Endothelial cell of umbilical vein (primary cell): ENCODE data around the gene RBM44. TPM values are rescaled to one million over a fixed set of nuclear protein-coding genes. Genes with fewer than 3 reads are reported as not detected.

ENCODE experiments used
- BruUV-seq: library from RNA; stranded (reverse); fragments of 400-500 nt; replicated peaks from 2 replicates; lab custom pipeline; 2021; lab: Mats Ljungman, UMichigan
- CTCF ChIA-PET: fragments of 300-600, 350-600 bp; sonication (Branson Sonifier 250); formaldehyde crosslinking; loops from one replicate; lab custom pipeline; 2021; ENCODE audit warnings: antibody characterized with exemption, inconsistent platforms; lab: Charles Lee
- POLR2A ChIA-PET: fragments of 300-600, 350-600 bp; sonication (Branson Sonifier 250); formaldehyde crosslinking; loops from one replicate; lab custom pipeline; 2021; ENCODE audit warnings: antibody characterized with exemption, inconsistent platforms; lab: Charles Lee
- DNase-seq: peaks from one replicate; pipeline ENCODE4 v3.0.0-alpha.2; 2011; ENCODE audit warnings: low read depth, low spot score
- FAIRE-seq: peaks from 2 replicates; lab custom pipeline; 2011; peaks lifted over from hg19 to GRCh38; lab: Jason Lieb, UNC
- H2AFZ ChIP-seq: 2 replicates; pipeline ENCODE4 v1.6.0; 2012; ENCODE audit warnings: low read depth, low read length, control low read depth, inconsistent platforms
- H3K27ac ChIP-seq: 2 replicates; pipeline ENCODE4 v1.5.1; 2011; ENCODE audit warnings: low read depth, mild to moderate bottlenecking, control low read depth, low read length, moderate library complexity; ENCODE audit not compliant: insufficient read depth
- H3K27me3 ChIP-seq, 2 experiments: 2 replicates each; pipeline versions ENCODE4 v1.6.0 to v1.6.1; 2011; ENCODE audit warnings: low read length in 2 of 2, mixed read lengths in 1 of 2; ENCODE audit not compliant: control insufficient read depth in 2 of 2, insufficient read depth in 2 of 2
- H3K36me3 ChIP-seq, 2 experiments: 2 replicates in 1 of 2; 3 replicates in 1 of 2; pipeline ENCODE4 v1.5.1; 2011; ENCODE audit warnings: low read length in 2 of 2, mild to moderate bottlenecking in 1 of 2, moderate library complexity in 1 of 2; ENCODE audit not compliant: control insufficient read depth in 2 of 2, insufficient read depth in 2 of 2; ENCODE audit errors: extremely low read depth in 1 of 2
- H3K4me1 ChIP-seq: 3 replicates; pipeline ENCODE4 v1.5.1; 2011; ENCODE audit warnings: mild to moderate bottlenecking, low read length; ENCODE audit not compliant: control insufficient read depth, insufficient read depth; ENCODE audit errors: extremely low read depth
- H3K4me2 ChIP-seq: 2 replicates; pipeline ENCODE4 v1.6.1; 2011; ENCODE audit warnings: low read length, control low read depth, mixed read lengths; ENCODE audit not compliant: insufficient read depth
- H3K4me3 ChIP-seq, 3 experiments: fragments of 200-600 bp in 1 of 3; sonication (generic), shearing (Covaris generic) in 1 of 3; replicated peaks in 1 of 3; 2 replicates each; pipeline ENCODE4 v1.5.1; 2011 to 2016; ENCODE audit warnings: control low read depth in 3 of 3, low read length in 3 of 3, mild to moderate bottlenecking in 2 of 3, inconsistent platforms in 1 of 3, low read depth in 1 of 3, moderate library complexity in 1 of 3; ENCODE audit not compliant: insufficient read depth in 1 of 3
- H3K79me2 ChIP-seq: 2 replicates; pipeline ENCODE4 v1.6.0; 2012; ENCODE audit warnings: low read length, inconsistent platforms; ENCODE audit not compliant: control insufficient read depth, insufficient read depth
- H3K9ac ChIP-seq: replicated peaks from 2 replicates; pipeline ENCODE3; 2011; ENCODE audit warnings: low read length, control low read depth; ENCODE audit not compliant: insufficient read depth; ENCODE audit errors: extremely low read depth
- H3K9me1 ChIP-seq: replicated peaks from 3 replicates; pipeline ENCODE4 v1.6.0; 2011; ENCODE audit warnings: mild to moderate bottlenecking, low read length; ENCODE audit not compliant: control insufficient read depth, insufficient read depth; ENCODE audit errors: extremely low read depth
- H3K9me3 ChIP-seq: replicated peaks from 2 replicates; pipeline ENCODE4 v1.5.1; 2012; ENCODE audit warnings: low read length, inconsistent platforms; ENCODE audit not compliant: control insufficient read depth, insufficient read depth
- H4K20me1 ChIP-seq: replicated peaks from 2 replicates; pipeline ENCODE3; 2011; ENCODE audit warnings: mild to moderate bottlenecking, low read length; ENCODE audit not compliant: control insufficient read depth, insufficient read depth; ENCODE audit errors: extremely low read depth
- CTCF ChIP-seq, 2 donors: IDR thresholded peaks; 1 replicate in 1 of 2; 2 replicates in 1 of 2; pipeline ENCODE4 v1.5.1; 2011; ENCODE audit warnings: low read length in 2 of 2, mild to moderate bottlenecking in 2 of 2, moderate library complexity in 2 of 2, control low read depth in 1 of 2, inconsistent platforms in 1 of 2, low read depth in 1 of 2; ENCODE audit not compliant: insufficient read depth in 1 of 2; ENCODE audit errors: extremely low read depth in 1 of 2
- EZH2 ChIP-seq: IDR thresholded peaks from 2 replicates; pipeline ENCODE4 v1.6.1; 2012; ENCODE audit warnings: borderline replicate concordance, low read depth, mild to moderate bottlenecking, moderate library complexity, low read length, inconsistent platforms; ENCODE audit not compliant: severe bottlenecking
- FOS ChIP-seq: IDR thresholded peaks from 2 replicates; pipeline ENCODE4 v1.6.1; 2011; ENCODE audit warnings: mild to moderate bottlenecking, low read length, moderate library complexity, borderline replicate concordance; ENCODE audit not compliant: insufficient read depth
- GATA2 ChIP-seq: IDR thresholded peaks from 2 replicates; pipeline ENCODE4 v1.7.0; 2011; ENCODE audit warnings: low read depth, mild to moderate bottlenecking, moderate library complexity, mixed read lengths, low read length; ENCODE audit not compliant: insufficient read length, insufficient read depth
- JUN ChIP-seq: IDR thresholded peaks from 2 replicates; pipeline ENCODE4 v1.6.1; 2011; ENCODE audit warnings: borderline replicate concordance, low read depth; ENCODE audit not compliant: insufficient read length, insufficient read depth
- MAX ChIP-seq: IDR thresholded peaks from 2 replicates; pipeline ENCODE4 v1.6.1; 2011; ENCODE audit not compliant: insufficient read depth, insufficient read length
- MYC ChIP-seq: IDR thresholded peaks from one replicate; pipeline ENCODE4 v1.6.1; 2011; ENCODE audit warnings: mild to moderate bottlenecking, low read depth, low read length
- POLR2A ChIP-seq: IDR thresholded peaks from 2 replicates; pipeline ENCODE4 v1.6.1; 2012; ENCODE audit warnings: low read depth, mild to moderate bottlenecking, control low read depth, low read length
- dilution Hi-C: fragments of 300-500 bp; cut with MboI; formaldehyde crosslinking; loops from one replicate; pipeline ENCODE4 v1.15.0; 2019; ENCODE audit warnings: low sequenced_read_pairs; ENCODE audit not compliant: extremely low pct_ligation_motif_present
- intact Hi-C: fragments of 100-400 bp; cut with micrococcal nuclease; formaldehyde crosslinking; loops from one replicate; pipeline ENCODE4 v1.10.0; 2022
- polyA plus RNA-seq, 4 experiments: library from polyadenylated mRNA; depleted of rRNA in 3 of 4; stranded (reverse) in 3 of 4; unstranded in 1 of 4; fragments of >200 nt; gene quantifications; 2 replicates each; pipeline versions ENCODE4 v1.2.1 to v1.2.3, GENCODE V29; 2011 to 2012; ENCODE audit warnings: missing spikeins in 1 of 4
- total RNA-seq: library from RNA; stranded (reverse); gene quantifications from 2 replicates; pipeline ENCODE4 v1.2.3, GENCODE V29; 2021

RBM44 gene
- total and polyA plus RNA-seq, 2 donors (not counting 3 experiments of a cell fraction or from before 2014, with no cell fraction given), result 0.14 to 0.53 TPM

GRCh38 chr2:237864444-237864931 lies 65.9 kb downstream of the RBM44 start:
- CTCF ChIA-PET, result no interaction called here
- no peak overlapping the region for H3K4me2 ChIP-seq
- no peak for TF ChIP-seq CTCF (IDR thresholded peaks at IDR 0.05; ENCODE audit: extremely low read depth in 1 of 2, insufficient read depth in 1 of 2, low read depth in 1 of 2, low read length in 2 of 2)
- TF ChIP-seq FOS, result no peak
- TF ChIP-seq POLR2A, result no peak
- TF ChIP-seq JUN, result no peak
- TF ChIP-seq EZH2, result no peak
- no peak for TF ChIP-seq MAX
- TF ChIP-seq MYC, result no peak
- TF ChIP-seq GATA2, result no peak
- no peaks in the 10 kb centered on the region for H3K9me3 ChIP-seq
- peaks cover 5% of the 10 kb centered on the region for H3K4me1 ChIP-seq
- H3K9me1 ChIP-seq, result no peaks in the 10 kb centered on the region
- intact Hi-C loops, result no loop called here
- BruUV-seq, result no TSS peak
- DNase-seq (no peak), FAIRE-seq (no peak)
- POLR2A ChIA-PET, result no interaction called here
- H3K9ac ChIP-seq, result no peak overlapping the region
- no peaks in the 10 kb centered on the region for H4K20me1 ChIP-seq
- H3K27ac ChIP-seq, result no peak overlapping the region
- H2AFZ ChIP-seq, result no peak overlapping the region
- dilution Hi-C loops, result no loop called here
- no peaks in the 10 kb centered on the region for H3K79me2 ChIP-seq
- H3K36me3 ChIP-seq, result no peaks in the 10 kb centered on the region
- H3K27me3 ChIP-seq, result peaks cover 16 to 21% of the 10 kb centered on the region in 2 experiments
- H3K4me3 ChIP-seq, result no peak overlapping the region
